Smooth muscle cell (in vitro differentiated cells): ENCODE measurements around the gene CMC1. TPM values are rescaled to one million over a fixed set of nuclear protein-coding genes. Genes with fewer than 3 reads are reported as not detected.

Experiments used
- DNase-seq: peaks from one replicate; lab custom pipeline; 2025; ENCODE audit not compliant: unreplicated experiment; lab: John Stamatoyannopoulos, UW
- H2AFZ ChIP-seq: fragments of 200-600 bp; sonication (generic); 2 replicates; pipeline ENCODE4 v1.6.0; 2016; ENCODE audit warnings: antibody characterized with exemption, low read depth, mild to moderate bottlenecking
- H3F3A ChIP-seq: fragments of 200-600 bp; sonication (generic); 2 replicates; pipeline ENCODE4 v1.6.0; 2017; ENCODE audit warnings: antibody characterized with exemption, low read depth
- H3K27ac ChIP-seq: fragments of 200-600 bp; sonication (generic); 2 replicates; pipeline ENCODE4 v1.5.1; 2016; ENCODE audit warnings: low read depth, mild to moderate bottlenecking
- H3K27me3 ChIP-seq: fragments of 200-600 bp; sonication (generic); 2 replicates; pipeline ENCODE4 v1.6.1; 2016; ENCODE audit warnings: low read depth, mild to moderate bottlenecking
- H3K36me3 ChIP-seq: fragments of 200-600 bp; sonication (generic); 2 replicates; pipeline ENCODE4 v1.5.1; 2016; ENCODE audit warnings: low read depth
- H3K4me1 ChIP-seq: fragments of 200-600 bp; sonication (generic); 2 replicates; pipeline ENCODE4 v1.5.1; 2016; ENCODE audit warnings: low read depth
- H3K4me2 ChIP-seq: fragments of 200-600 bp; sonication (generic); 2 replicates; pipeline ENCODE4 v1.6.0; 2016; ENCODE audit warnings: mild to moderate bottlenecking
- H3K4me3 ChIP-seq: fragments of 200-600 bp; sonication (generic); 2 replicates; pipeline ENCODE4 v1.5.1; 2016; ENCODE audit warnings: mild to moderate bottlenecking
- H3K79me2 ChIP-seq: fragments of 200-600 bp; sonication (generic); 2 replicates; pipeline ENCODE4 v1.6.0; 2016; ENCODE audit warnings: low read depth, mild to moderate bottlenecking
- H3K9ac ChIP-seq: fragments of 200-600 bp; sonication (generic); 2 replicates; pipeline ENCODE4 v1.6.0; 2016; ENCODE audit warnings: low read depth
- H3K9me3 ChIP-seq: fragments of 200-600 bp; sonication (generic); replicated peaks from 2 replicates; pipeline ENCODE4 v1.5.1; 2016; ENCODE audit warnings: low read depth
- H4K20me1 ChIP-seq: fragments of 200-600 bp; sonication (generic); 2 replicates; pipeline ENCODE4 v1.6.0; 2016; ENCODE audit warnings: low read depth
- WGBS: methylation state at CpG from one replicate; pipeline ENCODE4 v1.1.7; 2016; ENCODE audit warnings: low lambda C conversion rate; 5-methylcytosine and 5-hydroxymethylcytosine counted together
- polyA plus RNA-seq: library from polyadenylated mRNA; unstranded; fragments of >200 nt; fragmentation: Nextera tagmentation; extraction: Ambion mirVana; gene quantifications from 2 replicates; pipeline ENCODE4 v1.2.1, GENCODE V29; 2016
- total RNA-seq: library from RNA; depleted of rRNA; stranded (reverse); fragments of >200 nt; gene quantifications from 2 replicates; pipeline ENCODE4 v1.2.3, GENCODE V29; 2014
- TF ChIP-seq, protein P1 (sequence below): fragments of 200-600 bp; sonication (generic); IDR thresholded peaks from 2 replicates; pipeline ENCODE4 v1.5.1; 2017; ENCODE audit warnings: borderline replicate concordance, mild to moderate bottlenecking, antibody characterized with exemption; ENCODE audit not compliant: insufficient read depth, poor library complexity, severe bottlenecking

Gene CMC1
- total and polyA plus RNA-seq, 2 experiments from 2014 or later, result 23.0 to 41.4 TPM

- Histone ChIP-seq H3F3A (no peaks in the 10 kb centered on the region), H4K20me1 (peaks cover 69% of the 10 kb centered on the region), H2AFZ (no peak overlapping the region), H3K36me3 (no peaks in the 10 kb centered on the region), H3K9ac (no peak overlapping the region), H3K79me2 (peaks cover 15% of the 10 kb centered on the region), H3K27ac (no peak overlapping the region), H3K4me1 (no peaks in the 10 kb centered on the region), H3K4me3 (no peak overlapping the region), H3K4me2 (no peak overlapping the region), H3K9me3 (no peaks in the 10 kb centered on the region), H3K27me3 (no peaks in the 10 kb centered on the region)
- TF ChIP-seq, protein P1, sequence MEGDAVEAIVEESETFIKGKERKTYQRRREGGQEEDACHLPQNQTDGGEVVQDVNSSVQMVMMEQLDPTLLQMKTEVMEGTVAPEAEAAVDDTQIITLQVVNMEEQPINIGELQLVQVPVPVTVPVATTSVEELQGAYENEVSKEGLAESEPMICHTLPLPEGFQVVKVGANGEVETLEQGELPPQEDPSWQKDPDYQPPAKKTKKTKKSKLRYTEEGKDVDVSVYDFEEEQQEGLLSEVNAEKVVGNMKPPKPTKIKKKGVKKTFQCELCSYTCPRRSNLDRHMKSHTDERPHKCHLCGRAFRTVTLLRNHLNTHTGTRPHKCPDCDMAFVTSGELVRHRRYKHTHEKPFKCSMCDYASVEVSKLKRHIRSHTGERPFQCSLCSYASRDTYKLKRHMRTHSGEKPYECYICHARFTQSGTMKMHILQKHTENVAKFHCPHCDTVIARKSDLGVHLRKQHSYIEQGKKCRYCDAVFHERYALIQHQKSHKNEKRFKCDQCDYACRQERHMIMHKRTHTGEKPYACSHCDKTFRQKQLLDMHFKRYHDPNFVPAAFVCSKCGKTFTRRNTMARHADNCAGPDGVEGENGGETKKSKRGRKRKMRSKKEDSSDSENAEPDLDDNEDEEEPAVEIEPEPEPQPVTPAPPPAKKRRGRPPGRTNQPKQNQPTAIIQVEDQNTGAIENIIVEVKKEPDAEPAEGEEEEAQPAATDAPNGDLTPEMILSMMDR, result no peak
- WGBS, result 98% methylated on average over 3 of the region's 3 CpGs
- DNase-seq, result no peak
Measured at GRCh38 chr3:28252001-28252431, 10.6 kb downstream of the CMC1 start.

- no peak overlapping the region for H3K9ac ChIP-seq
- H3K27me3 ChIP-seq, result no peaks in the 10 kb centered on the region
- H3K79me2 ChIP-seq, result peaks cover 8% of the 10 kb centered on the region
- WGBS, result 83% methylated on average over 9 of the region's 9 CpGs
- TF ChIP-seq, protein P1, result no peak
- H3K9me3 ChIP-seq, result no peaks in the 10 kb centered on the region
- H3K4me1 ChIP-seq, result no peaks in the 10 kb centered on the region
- H3K27ac ChIP-seq, result no peak overlapping the region
- H4K20me1 ChIP-seq, result peaks cover 58% of the 10 kb centered on the region
- H3K36me3 ChIP-seq, result no peaks in the 10 kb centered on the region
- DNase-seq, result no peak
- no peaks in the 10 kb centered on the region for H3F3A ChIP-seq
- no peak overlapping the region for H2AFZ ChIP-seq
- H3K4me3 ChIP-seq, result no peak overlapping the region
- no peak overlapping the region for H3K4me2 ChIP-seq
Measured at GRCh38 chr3:28253040-28253715, 11.8 kb downstream of the CMC1 start.

DNA sequence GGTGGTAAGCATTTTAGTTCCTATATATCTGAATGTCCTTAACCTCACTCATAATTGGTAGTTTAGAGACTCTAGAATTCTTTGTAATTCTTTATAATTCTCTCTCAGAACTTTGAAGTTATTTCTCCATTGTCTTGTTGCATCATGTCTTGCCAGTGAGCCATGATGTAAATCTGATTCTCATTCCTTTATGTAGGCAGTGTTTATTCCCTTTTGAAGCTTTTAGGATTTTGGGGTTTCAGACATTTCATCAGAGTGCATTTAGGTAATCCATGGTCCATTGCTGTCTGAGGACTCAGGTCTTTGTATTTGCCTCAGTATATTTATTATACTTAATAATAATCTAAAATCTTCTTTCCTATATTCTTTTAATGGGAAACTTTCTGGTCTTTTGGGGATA lies 20.6 kb downstream of the CMC1 start:
- DNase-seq, result no peak
- H3K9ac ChIP-seq, result no peak overlapping the region
- TF ChIP-seq, protein P1, result no peak
- no peaks in the 10 kb centered on the region for H3K27me3 ChIP-seq
- H3K36me3 ChIP-seq, result no peaks in the 10 kb centered on the region
- H3K79me2 ChIP-seq, result peaks cover 14% of the 10 kb centered on the region
- H4K20me1 ChIP-seq, result peaks cover 29% of the 10 kb centered on the region
- H3K9me3 ChIP-seq, result no peaks in the 10 kb centered on the region
- no peak overlapping the region for H3K4me2 ChIP-seq
- H2AFZ ChIP-seq, result no peak overlapping the region
- no peaks in the 10 kb centered on the region for H3K4me1 ChIP-seq
- H3K4me3 ChIP-seq, result no peak overlapping the region
- no peak overlapping the region for H3K27ac ChIP-seq
- no peaks in the 10 kb centered on the region for H3F3A ChIP-seq

DNA sequence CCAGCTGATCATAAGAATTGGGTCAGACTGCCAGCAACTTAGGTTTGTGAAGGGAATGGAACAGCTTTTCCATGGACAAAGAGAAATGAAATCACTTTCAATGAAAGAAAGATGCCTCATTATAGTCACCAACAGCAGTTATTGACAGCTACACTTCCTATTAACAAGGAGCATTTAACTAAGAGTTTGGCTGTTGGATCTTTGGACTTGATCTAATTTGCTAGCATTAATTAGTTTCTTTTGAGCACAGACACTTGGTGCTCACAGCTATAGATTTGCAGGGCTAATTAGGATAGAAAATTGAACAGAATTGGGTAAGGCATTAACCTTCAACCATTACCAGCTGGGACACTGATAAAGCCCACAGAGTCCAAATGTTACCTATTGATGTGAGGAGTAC lies 24.2 kb downstream of the CMC1 start:
- no peak for DNase-seq

More for the DNA sequence above, 24.2 kb downstream of the CMC1 start:
- H3K4me3 ChIP-seq, result no peak overlapping the region
- H3K4me1 ChIP-seq, result no peaks in the 10 kb centered on the region
- no peaks in the 10 kb centered on the region for H3K36me3 ChIP-seq
- H3K9me3 ChIP-seq, result no peaks in the 10 kb centered on the region
- H3K79me2 ChIP-seq, result peaks cover 10% of the 10 kb centered on the region
- TF ChIP-seq, protein P1, result no peak
- H4K20me1 ChIP-seq, result peaks cover 23% of the 10 kb centered on the region
- H3K9ac ChIP-seq, result no peak overlapping the region
- H3K27me3 ChIP-seq, result no peaks in the 10 kb centered on the region
- no peak overlapping the region for H3K4me2 ChIP-seq
- no peak overlapping the region for H3K27ac ChIP-seq
- no peak overlapping the region for H2AFZ ChIP-seq
- no peaks in the 10 kb centered on the region for H3F3A ChIP-seq
